K562 (cell line): ENCODE results near the gene CCDC148. TPM values are rescaled to one million over a fixed set of nuclear protein-coding genes. Genes with fewer than 3 reads are reported as not detected.

Experiments used
- ATAC-seq: fragments of 200-7000 bp; cut with Tn5 transposase; 3 replicates; pipeline ENCODE4 v1.9.1; 2020; ENCODE audit warnings: moderate library complexity
- BruUV-seq: library from RNA; stranded (reverse); fragments of 400-500 nt; replicated peaks from 2 replicates; lab custom pipeline; 2021; lab: Mats Ljungman, UMichigan
- CTCF ChIA-PET: fragments of 300-600 bp; formaldehyde crosslinking; extraction: SDS; loops from one replicate; lab custom pipeline; 2021; ENCODE audit warnings: low intra/inter-chr PET ratio; lab: Yijun Ruan, JAX
- POLR2A ChIA-PET: fragments of 300-600, 350-650 bp; sonication (Branson Sonifier 250); formaldehyde crosslinking; extraction: SDS; loops from one replicate; lab custom pipeline; 2021; ENCODE audit warnings: antibody characterized with exemption, inconsistent platforms; lab: Yijun Ruan, JAX
- DNase-seq, 4 experiments: peaks; one replicate each; pipeline versions ENCODE4 v3.0.0 to v3.0.0-alpha.2; 2011 to 2018; ENCODE audit warnings: low spot score in 3 of 4, mixed read lengths in 3 of 4; ENCODE audit errors: extremely low read depth in 1 of 4
- FAIRE-seq: peaks from 2 replicates; lab custom pipeline; 2011; peaks lifted over from hg19 to GRCh38; lab: Jason Lieb, UNC
- H2AFZ ChIP-seq: 2 replicates; pipeline ENCODE4 v1.6.0; 2011; ENCODE audit warnings: low read depth, low read length, control low read depth, inconsistent platforms
- H3K27ac ChIP-seq: fragments of 200-600 bp; 3 replicates; pipeline ENCODE4 v1.8.0; 2011; ENCODE audit warnings: low read depth, mild to moderate bottlenecking, control low read depth, inconsistent platforms, low read length, moderate library complexity, mixed read lengths; ENCODE audit errors: extremely low read depth
- H3K27me3 ChIP-seq, 2 experiments: fragments of 300-600 bp in 1 of 2; 2 replicates in 1 of 2; 3 replicates in 1 of 2; pipeline versions ENCODE4 v1.6.0 to v1.8.0; 2011; ENCODE audit warnings: inconsistent platforms in 2 of 2, low read length in 2 of 2, mild to moderate bottlenecking in 1 of 2, mixed read lengths in 1 of 2, moderate library complexity in 1 of 2; ENCODE audit not compliant: control insufficient read depth in 2 of 2, insufficient read depth in 2 of 2
- H3K36me3 ChIP-seq: fragments of 300-600 bp; 3 replicates; pipeline ENCODE4 v1.8.0; 2011; ENCODE audit warnings: mild to moderate bottlenecking, low read length, inconsistent platforms; ENCODE audit not compliant: control insufficient read depth, insufficient read depth
- H3K4me1 ChIP-seq, 2 experiments: fragments of 200-600 bp in 1 of 2; replicated peaks in 1 of 2; 2 replicates in 1 of 2; 3 replicates in 1 of 2; pipeline versions ENCODE4 v1.5.1 to v1.8.0; 2011; ENCODE audit warnings: inconsistent platforms in 2 of 2, low read length in 2 of 2, mild to moderate bottlenecking in 1 of 2, mixed read lengths in 1 of 2, moderate library complexity in 1 of 2; ENCODE audit not compliant: control insufficient read depth in 2 of 2, insufficient read depth in 2 of 2
- H3K4me2 ChIP-seq: 2 replicates; pipeline ENCODE4 v1.6.1; 2011; ENCODE audit warnings: low read length, control low read depth, inconsistent platforms, mixed read lengths; ENCODE audit not compliant: insufficient read depth
- H3K4me3 ChIP-seq: fragments of 200-600 bp; sonication (generic), shearing (Covaris generic); 2 replicates; pipeline ENCODE4 v1.5.1; 2016; ENCODE audit warnings: control low read depth, inconsistent platforms
- H3K79me2 ChIP-seq: fragments of 200-600 bp; 3 replicates; pipeline ENCODE4 v1.8.0; 2011; ENCODE audit warnings: low read length, inconsistent platforms; ENCODE audit not compliant: control insufficient read depth, insufficient read depth
- H3K9ac ChIP-seq, 2 experiments: 2 replicates each; pipeline versions ENCODE4 v1.6.0 to v1.6.1; 2011; ENCODE audit warnings: low read depth in 2 of 2, low read length in 2 of 2, control low read depth in 1 of 2, inconsistent platforms in 1 of 2, mild to moderate bottlenecking in 1 of 2, mixed read lengths in 1 of 2; ENCODE audit not compliant: insufficient read depth in 1 of 2
- H3K9me1 ChIP-seq: one replicate; pipeline ENCODE4 v1.6.0; 2011; ENCODE audit warnings: inconsistent platforms, mild to moderate bottlenecking, low read length, moderate library complexity; ENCODE audit not compliant: control insufficient read depth, insufficient read depth
- H3K9me3 ChIP-seq: replicated peaks from 2 replicates; pipeline ENCODE4 v1.5.1; 2011; ENCODE audit warnings: low read depth, low read length, inconsistent platforms; ENCODE audit not compliant: control insufficient read depth, insufficient read depth
- H4K20me1 ChIP-seq: replicated peaks from 2 replicates; pipeline ENCODE4 v1.6.1; 2011; ENCODE audit warnings: low read length, inconsistent platforms, mixed read lengths; ENCODE audit not compliant: control insufficient read depth, insufficient read depth
- CHD4 ChIP-seq: fragments of 200-600 bp; sonication (generic); IDR thresholded peaks from 3 replicates; pipeline ENCODE4 v1.6.1; 2012; ENCODE audit warnings: low read depth, mild to moderate bottlenecking, mixed read lengths, low read length, inconsistent platforms; ENCODE audit not compliant: insufficient read depth, insufficient replicate concordance, poor library complexity, severe bottlenecking
- CSDE1 ChIP-seq, 2 experiments: fragments of 450-650 bp; IDR thresholded peaks; 2 replicates each; pipeline ENCODE4 v1.6.1; 2016; ENCODE audit warnings: mild to moderate bottlenecking in 1 of 2
- ELF4 ChIP-seq: fragments of 450-650 bp; formaldehyde crosslinking; IDR thresholded peaks from 2 replicates; pipeline ENCODE4 v1.4.0; 2022; ENCODE audit warnings: missing genetic modification characterization
- EP400 ChIP-seq: fragments of 450-650 bp; IDR thresholded peaks from 2 replicates; pipeline ENCODE4 v1.6.1; 2017; ENCODE audit warnings: antibody characterized with exemption, mild to moderate bottlenecking, moderate library complexity
- HDAC8 ChIP-seq: fragments of 450-650 bp; IDR thresholded peaks from 2 replicates; pipeline ENCODE4 v1.6.1; 2016; ENCODE audit warnings: mild to moderate bottlenecking, missing genetic modification characterization, moderate library complexity, missing compliant biosample characterization
- HNRNPLL ChIP-seq: fragments of 200-400 bp; formaldehyde crosslinking; IDR thresholded peaks from 2 replicates; pipeline ENCODE4 v1.6.1; 2017; ENCODE audit warnings: low read length, low read depth, mild to moderate bottlenecking; ENCODE audit not compliant: poor library complexity, severe bottlenecking
- LEF1 ChIP-seq: fragments of 450-650 bp; IDR thresholded peaks from 2 replicates; pipeline ENCODE4 v1.6.1; 2016; ENCODE audit warnings: mild to moderate bottlenecking
- MLLT1 ChIP-seq, 2 experiments: fragments of 450-650 bp; IDR thresholded peaks; 2 replicates each; pipeline ENCODE4 v1.6.1; 2016
- NFYB ChIP-seq: IDR thresholded peaks from 2 replicates; pipeline ENCODE4 v1.6.1; 2011; ENCODE audit warnings: mild to moderate bottlenecking, moderate library complexity; ENCODE audit not compliant: insufficient read length; ENCODE audit errors: extremely low read depth
- PHF8 ChIP-seq: fragments of 200-600 bp; sonication (generic); IDR thresholded peaks from 2 replicates; pipeline ENCODE4 v1.6.1; 2012; ENCODE audit warnings: mixed run types, mild to moderate bottlenecking, inconsistent platforms, low read length, moderate library complexity, borderline replicate concordance
- SMAD3 ChIP-seq: fragments of 450-650 bp; formaldehyde crosslinking; conservative IDR thresholded peaks from 2 replicates; pipeline ENCODE4 v1.4.0; 2020; ENCODE audit warnings: mild to moderate bottlenecking
- SMARCC2 ChIP-seq: fragments of 450-650 bp; IDR thresholded peaks from 2 replicates; pipeline ENCODE4 v1.6.1; 2017; ENCODE audit warnings: antibody characterized with exemption, moderate library complexity, mild to moderate bottlenecking, low read depth
- SMARCE1 ChIP-seq: fragments of 450-650 bp; IDR thresholded peaks from 2 replicates; pipeline ENCODE4 v1.7.1; 2016; ENCODE audit warnings: mild to moderate bottlenecking
- SREBF1 ChIP-seq: fragments of 150-350 bp; IDR thresholded peaks from 2 replicates; pipeline ENCODE4 v1.6.1; 2014; ENCODE audit warnings: antibody characterized with exemption, low read depth, low read length, borderline replicate concordance
- SRF ChIP-seq, 2 experiments: fragments of 250-450, 450-650 bp in 1 of 2; sonication (Bioruptor Pico) in 1 of 2; sonication (generic) in 1 of 2; formaldehyde crosslinking; IDR thresholded peaks; 2 replicates each; pipeline versions ENCODE4 v1.5.0 to v1.5.1; 2020 to 2022; ENCODE audit warnings: mild to moderate bottlenecking in 1 of 2, missing genetic modification reagents in 1 of 2
- TRIM28 ChIP-seq: fragments of 450-650 bp; IDR thresholded peaks from 2 replicates; pipeline ENCODE4 v1.6.1; 2017
- ZNF175 ChIP-seq: fragments of 200-800 bp; sonication (Bioruptor generic); IDR thresholded peaks from 2 replicates; pipeline ENCODE4 v1.6.1; 2016; ENCODE audit warnings: low read depth, mild to moderate bottlenecking, missing genetic modification characterization, missing compliant biosample characterization
- WGBS: fragments of 100-300 bp; shearing (Covaris generic); methylation state at CpG from one replicate; pipeline ENCODE4 v1.1.6; 2016; ENCODE audit warnings: low coverage, mixed read lengths; ENCODE audit not compliant: insufficient coverage; ENCODE audit errors: missing lambda C conversion rate; 5-methylcytosine and 5-hydroxymethylcytosine counted together
- in situ Hi-C: fragments of 300-500 bp; cut with MboI; formaldehyde crosslinking; loops from 4 replicates; pipeline ENCODE4 v1.15.0; 2018; ENCODE audit warnings: inconsistent platforms, mixed read lengths
- intact Hi-C: fragments of 100-400 bp; cut with micrococcal nuclease; formaldehyde crosslinking; loops from 2 replicates; pipeline ENCODE4 v1.14.2; 2022
- polyA plus RNA-seq, 8 experiments: library from polyadenylated mRNA; depleted of rRNA in 4 of 8; stranded (reverse) in 5 of 8; unstranded in 3 of 8; fragments of >200 nt; fragmentation: Nextera tagmentation in 2 of 8; fragmentation: Illumina TruSeq in 1 of 8; extraction: Ambion mirVana in 2 of 8; extraction: Trizol in 1 of 8; gene quantifications; 2 replicates each; pipeline versions ENCODE4 v1.2.1 to v1.2.3, GENCODE V29; 2011 to 2014; ENCODE audit warnings: inconsistent platforms in 1 of 8, missing spikeins in 1 of 8
- total RNA-seq, 7 experiments: library from RNA; depleted of rRNA in 6 of 7; stranded (reverse); fragments of >200 nt in 6 of 7; fragmentation: Illumina TruSeq in 2 of 7; extraction: Trizol in 2 of 7; gene quantifications; 2 replicates each; pipeline versions ENCODE4 v1.2.1 to v1.2.3, GENCODE V29; 2011 to 2021; ENCODE audit warnings: low replicate concordance in 1 of 7
- TF ChIP-seq, protein P1 (sequence below): fragments of 450-650 bp; formaldehyde crosslinking; IDR thresholded peaks from 2 replicates; pipeline ENCODE4 v1.4.0; 2020; ENCODE audit warnings: mild to moderate bottlenecking, mixed read lengths
- TF ChIP-seq, protein P2 (sequence below): fragments of 250-450 bp; sonication (Bioruptor Pico); IDR thresholded peaks from 2 replicates; pipeline ENCODE4 v1.8.0; 2022; ENCODE audit warnings: moderate library complexity, mild to moderate bottlenecking, inconsistent platforms

CCDC148 gene
- total and polyA plus RNA-seq, 9 of the 15 experiments (the other 6 are each of a cell fraction or from before 2014, with no cell fraction given): 0.10 to 1.4 (median 0.65) TPM

- TF ChIP-seq CSDE1 (IDR thresholded peaks at IDR 0.05): no peak
Observed at GRCh38 chr2:158214431-158214830, 242.1 kb downstream of the CCDC148 start (continued).

- peak overlapping the region; percentile 56 for H3K4me2 ChIP-seq
Observed at GRCh38 chr2:158213773-158214172, 242.8 kb downstream of the CCDC148 start.

More at GRCh38 chr2:158213773-158214172, 242.8 kb downstream of the CCDC148 start:
- Histone ChIP-seq H3K9me3 (no peaks in the 10 kb centered on the region), H3K4me3 (no peak overlapping the region), H3K79me2 (no peaks in the 10 kb centered on the region), H2AFZ (peak overlapping the region; percentile 86), H3K9me1 (no peaks in the 10 kb centered on the region), H3K27me3 (no peaks in the 10 kb centered on the region), H3K27ac (peak overlapping the region; percentile 62), H3K9ac (0 out of 4 replicates have a peak overlapping the region, but pooled peaks of 1 of the 2 experiments have one; percentile 28), H3K4me1 (peaks cover 0 to 15% of the 10 kb centered on the region in 2 experiments; a peak in 3 of 5 replicates), H3K36me3 (no peaks in the 10 kb centered on the region), H4K20me1 (no peaks in the 10 kb centered on the region)
- BruUV-seq: no TSS peak
- FAIRE-seq: no peak
- TF ChIP-seq CHD4 (no peak), TRIM28 (peak; percentile 43; the same call in 1 of the 2 replicates), LEF1 (0 out of 2 replicates have a peak, but pooled peaks have one; percentile 17), ZNF175 (CRISPR knock-in tag) (no peak), NFYB (no peak), SMARCC2 (no peak), MLLT1 (IDR thresholded peaks at IDR 0.05) (no peak), SMAD3 (CRISPR knock-in tag) (no peak), HDAC8 (no peak), HNRNPLL (no peak), PHF8 (no peak), ELF4 (no peak), EP400 (0 out of 2 replicates have a peak, but pooled peaks have one; percentile 2), SMARCE1 (no peak), SRF (CRISPR knock-in tag; IDR thresholded peaks at IDR 0.05) (no peak), SREBF1 (no peak)
- TF ChIP-seq, protein P1, sequence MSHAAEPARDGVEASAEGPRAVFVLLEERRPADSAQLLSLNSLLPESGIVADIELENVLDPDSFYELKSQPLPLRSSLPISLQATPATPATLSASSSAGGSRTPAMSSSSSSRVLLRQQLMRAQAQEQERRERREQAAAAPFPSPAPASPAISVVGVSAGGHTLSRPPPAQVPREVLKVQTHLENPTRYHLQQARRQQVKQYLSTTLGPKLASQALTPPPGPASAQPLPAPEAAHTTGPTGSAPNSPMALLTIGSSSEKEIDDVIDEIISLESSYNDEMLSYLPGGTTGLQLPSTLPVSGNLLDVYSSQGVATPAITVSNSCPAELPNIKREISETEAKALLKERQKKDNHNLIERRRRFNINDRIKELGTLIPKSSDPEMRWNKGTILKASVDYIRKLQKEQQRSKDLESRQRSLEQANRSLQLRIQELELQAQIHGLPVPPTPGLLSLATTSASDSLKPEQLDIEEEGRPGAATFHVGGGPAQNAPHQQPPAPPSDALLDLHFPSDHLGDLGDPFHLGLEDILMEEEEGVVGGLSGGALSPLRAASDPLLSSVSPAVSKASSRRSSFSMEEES (CRISPR knock-in tag): no peak
- TF ChIP-seq, protein P2, sequence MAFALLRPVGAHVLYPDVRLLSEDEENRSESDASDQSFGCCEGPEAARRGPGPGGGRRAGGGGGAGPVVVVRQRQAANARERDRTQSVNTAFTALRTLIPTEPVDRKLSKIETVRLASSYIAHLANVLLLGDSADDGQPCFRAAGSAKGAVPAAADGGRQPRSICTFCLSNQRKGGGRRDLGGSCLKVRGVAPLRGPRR (CRISPR knock-in tag): no peak
- peak in 2 of 4 experiments; percentile 18 to 52 for DNase-seq
- ChIA-PET POLR2A (interaction anchor here (0.9 to 1.4 kb wide), 2 partner anchors 7 to 15 kb away, joined by 3 to 6 read pairs; no protein-coding TSS in a partner anchor), CTCF (no interaction called here)
- in situ Hi-C loops (no loop called here), intact Hi-C loops (loop anchor here (10.0 kb wide), 1 partner anchor 241 kb away; the partner anchor contains the start of genes CCDC148 and PKP4)
- ATAC-seq: peak; percentile 80
- WGBS: 4% methylated on average over 2 of the region's 2 CpGs
